Esophagus muscularis mucosa (tissue), 3 donors: ENCODE data around the gene RBM43.
"Not testable (repeated sequence)": the region's sequence is repeated elsewhere in the genome, so short reads cannot be mapped to it uniquely, and the experiment has no call there.

ENCODE experiments used
- CTCF ChIP-seq, 3 experiments: fragments of 200-600 bp in 2 of 3; fragments of 450-650 bp in 1 of 3; sonication (generic) in 2 of 3; IDR thresholded peaks; one replicate each; pipeline ENCODE4 v1.5.1; 2017 to 2019; ENCODE audit warnings: antibody characterized with exemption in 3 of 3, mild to moderate bottlenecking in 2 of 3, moderate library complexity in 1 of 3
- POLR2A ChIP-seq: fragments of 450-650 bp; IDR thresholded peaks from one replicate; pipeline ENCODE4 v1.6.1; 2017; ENCODE audit warnings: antibody characterized with exemption, moderate library complexity, mild to moderate bottlenecking, low read depth

- TF ChIP-seq CTCF (IDR thresholded peaks at IDR 0.05); POLR2A: not testable (repeated sequence)
These were observed 48.6 kb upstream of the RBM43 start for GRCh38 chr2:151310313-151310712.
